ENCODE data around the gene PSMD12.

DNA sequence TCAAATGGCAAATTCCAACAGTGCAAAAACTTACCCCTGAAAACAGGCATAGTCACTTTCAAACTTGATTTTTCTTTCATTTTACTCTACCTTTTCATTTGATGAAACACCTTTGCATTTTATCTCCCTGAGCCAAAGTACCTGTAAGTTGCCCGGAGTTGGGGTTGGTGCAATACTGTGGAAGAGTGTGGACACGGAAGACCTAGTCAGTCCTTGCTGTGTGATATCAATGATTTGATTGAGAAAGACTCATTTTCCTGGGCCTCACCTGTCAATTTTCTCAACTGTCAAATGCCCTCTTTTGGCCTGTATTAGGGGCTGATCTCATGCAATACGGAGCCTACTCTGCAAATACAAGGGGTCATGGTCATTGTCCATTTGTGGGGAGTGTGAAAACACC, 33.3 kb upstream of the PSMD12 start:
- TF ChIP-seq, protein P1, sequence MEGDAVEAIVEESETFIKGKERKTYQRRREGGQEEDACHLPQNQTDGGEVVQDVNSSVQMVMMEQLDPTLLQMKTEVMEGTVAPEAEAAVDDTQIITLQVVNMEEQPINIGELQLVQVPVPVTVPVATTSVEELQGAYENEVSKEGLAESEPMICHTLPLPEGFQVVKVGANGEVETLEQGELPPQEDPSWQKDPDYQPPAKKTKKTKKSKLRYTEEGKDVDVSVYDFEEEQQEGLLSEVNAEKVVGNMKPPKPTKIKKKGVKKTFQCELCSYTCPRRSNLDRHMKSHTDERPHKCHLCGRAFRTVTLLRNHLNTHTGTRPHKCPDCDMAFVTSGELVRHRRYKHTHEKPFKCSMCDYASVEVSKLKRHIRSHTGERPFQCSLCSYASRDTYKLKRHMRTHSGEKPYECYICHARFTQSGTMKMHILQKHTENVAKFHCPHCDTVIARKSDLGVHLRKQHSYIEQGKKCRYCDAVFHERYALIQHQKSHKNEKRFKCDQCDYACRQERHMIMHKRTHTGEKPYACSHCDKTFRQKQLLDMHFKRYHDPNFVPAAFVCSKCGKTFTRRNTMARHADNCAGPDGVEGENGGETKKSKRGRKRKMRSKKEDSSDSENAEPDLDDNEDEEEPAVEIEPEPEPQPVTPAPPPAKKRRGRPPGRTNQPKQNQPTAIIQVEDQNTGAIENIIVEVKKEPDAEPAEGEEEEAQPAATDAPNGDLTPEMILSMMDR (IDR thresholded peaks at IDR 0.05) = no peak
- no peak for TF ChIP-seq POLR2A (IDR thresholded peaks at IDR 0.05)

Measured in stomach (tissue), 4 donors.